ENCODE results near the gene AURKA. TPM values are rescaled to one million over a fixed set of nuclear protein-coding genes. Genes with fewer than 3 reads are reported as not detected.
A peak's percentile ranks its signal among the peaks of the same experiment; 100 is the strongest.

Gene AURKA
- total RNA-seq = 5.7 and 11.6 TPM in 2 replicates
- 2.0 TPM for polyA plus RNA-seq (2012)

DNA sequence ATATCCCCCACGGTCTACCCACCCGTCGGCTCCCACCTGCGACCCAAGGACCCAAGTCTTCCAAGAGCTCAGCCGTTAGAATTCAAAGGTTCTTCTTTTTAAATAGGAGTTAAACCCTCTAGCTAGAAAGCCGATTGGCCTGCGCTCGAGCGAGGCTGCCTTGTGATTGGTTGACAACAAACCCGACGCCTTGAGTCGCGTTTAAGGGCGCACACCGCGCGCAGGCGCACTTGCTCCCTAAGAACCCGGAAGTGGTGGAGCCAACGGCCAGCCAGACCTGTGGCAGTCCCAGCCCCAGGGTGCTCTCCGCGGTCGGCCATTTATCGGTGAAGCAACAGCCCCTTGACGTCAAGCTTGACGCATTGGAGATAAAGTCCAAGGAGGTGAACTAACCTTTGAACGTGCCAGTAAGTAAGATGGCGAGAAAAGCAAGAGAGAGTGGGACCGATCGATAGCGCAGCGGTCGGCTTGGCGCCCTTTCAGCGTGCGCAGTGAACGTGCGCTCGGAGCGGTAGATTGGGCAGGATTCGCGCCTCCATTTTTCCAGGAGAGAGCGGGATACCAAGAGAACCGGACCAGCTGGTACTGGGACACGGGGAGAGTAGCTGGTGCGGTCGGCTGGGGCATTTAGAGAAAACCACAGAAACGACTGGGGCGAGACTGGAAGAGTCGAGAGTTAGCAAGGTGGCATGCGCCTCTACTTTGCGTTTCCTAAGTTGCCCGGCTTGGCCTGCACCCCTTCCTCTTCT lies at the start of gene AURKA, which contains the start of gene CSTF1:
Gene AURKA, minus strand, starts transcription at position 84 of the 749 bp plus-strand sequence. CDS start 4,018 bp downstream, outside the sequence.
Gene CSTF1, plus strand, starts transcription at position 514 of the 749 bp plus-strand sequence. CDS start 2,908 bp downstream, outside the sequence.
- DNase-seq (ENCODE audit: low read depth) = peak; percentile 99

DNA sequence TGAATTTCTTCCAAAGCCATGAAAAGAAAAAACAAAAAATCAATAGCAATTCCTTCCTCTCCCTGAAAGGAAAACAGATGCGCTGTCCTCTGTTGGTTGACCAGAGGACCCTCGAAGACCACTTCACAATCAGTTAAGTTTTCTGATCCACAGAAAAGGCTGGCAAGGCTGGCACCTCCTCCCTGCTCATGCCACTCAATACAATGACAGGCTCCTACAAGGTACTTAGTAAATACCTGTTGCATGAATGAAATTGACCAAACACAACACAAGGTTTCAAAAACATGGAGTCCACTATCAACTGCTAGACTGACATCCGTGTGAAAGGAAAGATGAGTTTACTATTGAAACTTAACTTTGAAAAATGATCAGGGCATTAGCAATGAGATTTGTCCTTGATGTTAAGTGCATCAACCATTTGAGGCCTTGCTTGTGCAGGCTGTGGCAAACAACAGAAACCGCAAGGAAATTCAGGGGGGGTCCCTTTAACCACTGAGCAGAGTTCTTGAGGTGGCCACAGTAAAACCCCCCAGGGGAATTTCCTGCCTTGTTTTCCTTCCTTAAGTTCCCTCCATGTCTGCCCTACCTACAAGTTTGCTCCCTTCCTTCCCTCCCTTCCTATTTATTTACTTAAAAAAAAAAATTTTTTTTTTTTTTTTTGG lies 48.5 kb upstream of the AURKA start:
- DNase-seq (ENCODE audit: low read depth) = peak; percentile 76

DNA sequence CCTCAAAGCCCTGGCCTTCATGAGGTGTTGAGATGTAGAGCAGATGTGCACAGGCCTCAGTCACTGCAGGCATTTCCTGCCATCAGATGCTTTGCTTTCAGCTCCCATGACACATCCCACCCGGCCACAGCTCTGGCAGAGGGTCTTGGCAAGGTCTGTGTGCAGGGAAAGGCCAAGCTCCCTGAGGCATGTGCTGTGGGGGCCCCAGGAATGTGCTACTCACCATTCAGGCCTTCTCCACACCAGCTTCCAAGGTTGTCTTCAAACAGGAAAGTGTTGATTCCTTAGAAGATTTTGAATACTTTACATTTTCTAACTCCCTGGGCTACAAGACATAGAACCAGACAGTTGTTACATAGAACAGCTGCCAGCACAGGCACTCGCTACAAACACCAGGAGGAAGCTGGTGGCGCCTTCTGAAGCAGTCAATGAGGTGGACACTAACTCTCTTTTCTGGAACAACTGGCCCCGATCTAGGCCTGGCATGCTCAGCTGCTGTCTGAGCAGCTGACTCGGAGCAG lies 47.8 kb upstream of the AURKA start:
- DNase-seq (ENCODE audit: low read depth) = peak; percentile 97

DNA sequence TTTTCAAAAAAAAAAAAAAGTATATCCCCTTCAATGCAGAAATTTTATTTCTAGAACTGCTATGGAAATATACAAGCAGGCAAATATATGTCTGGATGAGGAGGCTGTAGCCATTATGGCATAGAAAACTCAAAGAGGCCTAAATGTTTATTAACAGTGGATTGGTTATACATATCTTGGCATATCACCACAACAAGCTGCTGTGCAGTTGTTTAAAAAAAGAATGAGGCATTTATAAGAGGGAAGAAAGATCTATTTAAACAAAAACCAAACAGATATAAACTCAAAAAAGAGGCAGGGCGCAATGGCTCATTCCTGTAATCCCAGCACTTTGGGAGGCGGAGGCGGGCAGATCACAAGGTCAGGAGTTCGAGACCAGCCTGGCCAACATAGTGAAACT lies 46.3 kb upstream of the AURKA start:
- DNase-seq (ENCODE audit: low read depth) = no peak

DNA sequence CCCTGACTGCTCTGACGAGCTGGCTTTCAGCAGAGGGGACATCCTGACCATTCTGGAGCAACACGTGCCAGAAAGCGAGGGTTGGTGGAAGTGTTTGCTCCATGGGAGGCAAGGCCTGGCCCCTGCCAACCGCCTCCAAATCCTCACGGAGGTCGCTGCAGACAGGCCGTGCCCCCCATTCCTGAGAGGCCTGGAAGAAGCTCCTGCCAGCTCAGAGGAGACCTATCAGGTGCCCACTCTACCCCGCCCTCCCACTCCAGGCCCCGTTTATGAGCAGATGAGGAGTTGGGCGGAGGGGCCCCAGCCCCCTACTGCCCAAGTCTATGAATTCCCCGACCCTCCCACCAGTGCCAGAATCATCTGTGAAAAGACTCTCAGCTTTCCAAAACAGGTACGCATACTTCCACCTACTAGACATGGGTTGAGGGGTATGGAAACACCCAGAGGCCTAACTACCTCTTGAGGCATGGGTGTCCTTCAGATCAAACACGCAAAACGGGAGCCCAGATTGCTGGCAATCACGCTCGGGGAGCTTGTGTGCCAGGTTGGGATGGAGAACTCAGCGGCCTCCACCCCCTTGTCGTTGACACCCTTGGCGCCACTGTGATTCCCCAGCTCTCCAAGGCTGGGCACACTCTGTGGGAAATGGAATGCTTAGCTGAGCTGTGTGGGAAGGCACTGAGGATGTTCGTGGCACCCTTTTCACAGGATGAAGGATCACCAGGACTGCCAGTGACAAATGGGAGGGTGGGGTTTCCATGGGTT lies 45.4 kb upstream of the AURKA start:
- no peak for DNase-seq (ENCODE audit: low read depth)

DNA sequence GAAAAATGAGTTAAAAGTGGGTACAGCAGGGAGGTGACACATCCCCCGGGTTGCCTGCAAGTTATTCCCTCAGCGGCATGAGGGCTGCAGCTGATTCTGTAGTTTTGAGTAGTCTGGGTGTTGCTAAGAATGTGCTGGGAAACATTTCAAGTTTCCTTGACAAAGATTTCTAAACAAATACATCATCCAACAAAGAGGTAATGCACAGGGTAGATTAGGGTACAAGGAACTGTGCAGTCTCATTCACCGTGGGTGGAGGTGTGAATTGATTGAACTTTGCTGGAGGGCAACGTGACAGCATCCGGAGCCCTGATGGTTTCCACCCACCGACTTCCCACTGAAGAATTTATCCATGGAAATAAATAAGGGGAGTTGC lies 41.9 kb upstream of the AURKA start:
- DNase-seq (ENCODE audit: low read depth) = no peak

DNA sequence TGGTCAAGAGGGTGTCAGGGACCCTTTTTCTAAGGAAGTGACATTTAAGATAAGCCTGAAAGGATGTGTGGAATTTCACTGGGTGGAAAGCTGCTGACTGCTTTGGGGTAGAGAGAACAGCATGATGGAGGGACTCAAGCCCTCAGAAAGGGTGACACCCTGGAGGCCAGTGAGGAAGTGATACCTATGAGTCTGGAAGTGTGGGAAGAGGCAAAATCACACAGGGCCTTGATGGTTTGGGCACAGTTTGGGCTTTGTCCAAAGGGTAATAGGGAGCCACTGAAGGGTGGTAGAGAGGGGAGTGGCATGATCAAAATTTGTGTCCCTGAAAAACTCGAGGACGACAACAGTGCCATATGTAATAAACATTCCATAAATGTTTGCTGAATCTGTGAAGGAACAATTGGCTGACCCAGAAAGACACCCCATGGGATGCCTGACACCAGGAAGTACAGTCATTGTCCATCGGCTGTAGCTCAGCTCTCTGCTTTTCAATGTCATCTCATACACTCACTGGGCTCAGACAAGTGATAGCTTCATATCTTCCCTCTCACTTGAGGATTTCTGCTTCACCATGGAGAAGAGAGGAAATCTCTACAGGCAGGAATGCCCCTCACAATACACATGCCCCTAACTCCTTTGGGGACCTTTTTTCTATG lies 41.3 kb upstream of the AURKA start:
- DNase-seq (ENCODE audit: low read depth) = no peak

DNA sequence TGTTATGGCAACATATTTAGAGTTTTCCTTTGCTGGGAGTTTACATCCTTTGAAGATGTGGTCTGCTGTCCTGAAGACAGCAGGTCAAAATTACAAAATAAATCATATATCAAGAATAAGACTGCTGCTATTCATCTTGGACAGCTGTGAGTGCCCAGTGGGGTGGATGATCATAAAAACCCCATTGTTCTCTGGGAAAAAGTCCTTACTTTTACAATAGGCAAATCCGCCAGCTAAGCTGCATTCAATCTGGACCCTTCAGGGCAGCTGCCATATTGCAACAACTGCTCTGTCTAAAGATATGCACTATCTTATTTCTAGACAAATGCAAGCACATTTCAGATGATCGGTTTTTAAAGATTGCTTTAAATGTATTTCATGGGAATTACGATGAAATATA lies 39.5 kb upstream of the AURKA start:
- DNase-seq (ENCODE audit: low read depth) = no peak

DNA sequence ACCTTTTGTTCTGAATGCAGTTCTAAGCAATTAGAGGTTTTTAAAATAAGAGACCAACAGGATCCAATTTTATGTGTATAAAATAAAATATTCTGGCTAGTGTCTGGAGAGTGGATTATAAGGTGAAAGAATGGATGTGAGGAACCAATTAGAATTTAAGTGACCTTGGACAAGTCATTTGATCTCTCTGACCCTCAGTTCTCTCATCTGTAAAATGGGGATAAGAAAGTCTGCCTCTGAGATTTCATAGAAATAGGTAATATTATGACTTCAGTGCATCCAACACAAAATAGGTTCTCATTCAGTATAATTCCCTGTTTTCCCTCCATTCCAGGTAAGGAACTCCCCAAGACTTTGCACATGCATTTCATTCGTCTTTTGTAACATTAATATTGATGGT lies 38.9 kb upstream of the AURKA start:
- no peak for DNase-seq (ENCODE audit: low read depth)

DNA sequence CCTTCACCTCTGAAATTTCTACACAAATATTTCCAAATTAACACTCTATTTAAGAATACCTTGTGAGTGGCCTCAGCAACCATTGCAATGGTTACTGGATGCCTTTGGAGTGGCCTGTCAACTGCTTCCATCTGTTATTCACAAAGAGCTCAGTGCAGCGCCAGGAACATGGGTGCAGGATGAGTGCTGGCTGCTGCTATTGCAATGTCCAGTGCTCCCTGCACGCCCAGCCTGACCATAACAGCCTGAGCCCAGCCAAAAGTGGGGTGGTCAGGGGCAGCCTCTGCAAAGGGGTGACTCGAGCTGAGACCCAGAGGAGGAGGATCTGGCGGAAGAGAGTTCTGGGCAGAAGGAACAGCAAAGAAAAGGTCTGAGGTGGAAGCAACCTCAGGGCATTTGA lies 38.4 kb upstream of the AURKA start:
- no peak for DNase-seq (ENCODE audit: low read depth)

DNA sequence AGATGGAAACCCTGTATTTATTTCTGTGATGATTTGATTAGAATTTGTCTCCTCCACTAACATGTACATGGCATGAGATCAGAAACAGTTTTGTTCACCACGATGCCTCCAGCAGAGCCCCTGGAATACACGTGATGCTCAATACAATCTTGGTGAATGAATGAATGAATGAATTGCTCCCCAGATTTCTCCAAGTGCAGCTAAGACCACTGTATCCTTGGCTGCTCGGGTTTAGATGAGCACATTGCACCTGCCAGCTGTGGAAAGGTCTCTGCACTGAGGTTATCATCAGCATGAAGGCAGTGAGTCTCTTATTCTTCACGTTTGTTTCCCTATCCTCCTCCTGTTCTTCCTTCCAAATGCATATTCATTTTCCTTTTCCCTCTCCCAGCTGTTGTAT lies 37.9 kb upstream of the AURKA start:
- no peak for DNase-seq (ENCODE audit: low read depth)

DNA sequence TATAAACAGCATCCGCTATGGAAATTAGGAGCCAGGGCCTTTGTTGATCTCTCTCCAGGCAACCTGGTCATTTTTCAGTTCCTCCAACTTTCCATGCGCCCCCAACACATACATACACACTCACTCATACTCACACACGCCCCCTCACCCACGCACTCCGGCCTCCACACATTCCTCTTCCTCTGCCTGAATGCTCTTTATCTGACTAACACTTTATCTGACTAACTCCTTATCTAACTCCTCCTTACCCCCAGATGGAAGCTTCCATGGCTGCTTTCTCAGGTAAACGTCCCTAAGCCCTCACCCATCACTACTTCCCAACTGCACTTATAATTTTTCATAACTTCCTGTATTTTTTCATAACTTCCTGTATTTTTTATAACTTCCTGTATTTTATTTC lies 37.5 kb upstream of the AURKA start:
- no peak for DNase-seq (ENCODE audit: low read depth)

DNA sequence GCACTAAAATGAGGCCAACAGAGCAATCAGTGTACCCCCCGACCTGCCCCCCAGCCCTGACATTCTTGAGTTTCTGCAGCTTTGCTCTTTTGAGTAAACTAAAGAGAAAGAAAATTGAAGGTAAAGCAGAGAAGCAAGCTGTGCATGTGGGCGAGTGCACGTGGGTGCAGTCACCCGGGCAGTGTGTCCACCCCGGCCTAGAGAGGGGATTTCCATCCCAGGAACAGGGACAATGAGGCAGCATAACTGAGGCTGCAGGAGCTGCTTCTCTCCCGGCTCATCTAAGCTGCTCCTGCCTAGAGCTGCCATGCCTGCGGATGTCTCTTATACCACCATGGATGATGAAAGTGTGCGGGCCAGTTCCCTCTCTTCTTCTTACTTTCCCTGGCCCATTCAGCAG lies 36.9 kb upstream of the AURKA start:
- DNase-seq (ENCODE audit: low read depth) = no peak

DNA sequence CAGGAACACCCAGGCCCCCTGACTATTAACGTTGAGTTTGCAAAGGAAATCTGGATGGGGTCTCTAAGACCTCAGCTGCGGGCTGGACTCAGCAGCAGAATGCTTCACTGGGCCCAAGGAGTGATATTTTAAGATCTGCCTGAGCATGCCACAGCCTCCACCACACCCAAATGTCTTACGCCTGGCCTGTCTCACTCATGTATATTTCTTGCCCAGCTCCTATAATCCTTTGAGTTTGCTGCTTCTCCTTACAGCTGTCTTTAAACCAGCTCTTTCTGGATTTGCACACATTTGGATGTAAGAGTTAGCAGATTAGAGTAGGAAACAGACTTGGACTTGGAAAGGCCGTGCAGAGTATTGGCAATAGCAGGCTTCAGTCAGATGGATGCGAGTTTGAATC lies 36.4 kb upstream of the AURKA start:
- no peak for DNase-seq (ENCODE audit: low read depth)

DNA sequence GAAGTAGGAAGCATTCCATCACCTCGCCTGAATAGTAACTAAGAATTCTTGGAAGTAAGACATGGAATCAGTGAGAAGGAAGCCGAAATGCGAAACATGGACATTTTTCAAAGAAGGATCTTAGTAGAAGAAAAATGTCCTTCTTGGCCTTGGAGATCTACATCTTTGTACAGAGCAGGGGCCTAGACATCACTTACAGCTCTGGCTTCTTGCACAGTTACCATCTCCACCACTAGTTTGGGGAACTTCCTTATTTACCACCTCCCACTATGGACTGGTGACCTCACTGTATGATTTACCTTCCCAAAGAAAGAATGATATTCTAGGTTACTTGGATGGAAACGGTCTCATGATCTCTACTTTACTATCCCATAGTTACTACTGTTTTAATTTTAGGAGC lies 35.8 kb upstream of the AURKA start:
- no peak for DNase-seq (ENCODE audit: low read depth)

DNA sequence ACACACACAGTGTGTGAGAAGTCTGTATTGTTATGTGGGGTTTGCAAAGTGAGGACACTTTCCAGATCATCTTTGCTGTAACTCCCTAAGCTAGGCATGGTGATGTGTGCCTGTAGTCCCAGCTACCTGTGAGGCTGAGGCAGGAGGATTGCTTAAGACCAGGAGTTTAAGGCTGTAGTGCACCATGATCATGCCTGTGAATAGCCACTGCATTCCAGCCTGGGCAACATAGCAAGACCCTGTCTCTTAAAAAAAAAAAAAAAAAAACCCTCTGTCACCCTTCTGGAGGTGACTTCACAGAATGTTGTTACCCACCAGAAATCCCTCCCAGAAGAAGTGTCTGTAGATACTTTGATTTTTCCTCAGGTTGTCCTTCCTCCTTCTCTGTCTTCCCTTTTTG lies 34.9 kb upstream of the AURKA start:
- no peak for DNase-seq (ENCODE audit: low read depth)

DNA sequence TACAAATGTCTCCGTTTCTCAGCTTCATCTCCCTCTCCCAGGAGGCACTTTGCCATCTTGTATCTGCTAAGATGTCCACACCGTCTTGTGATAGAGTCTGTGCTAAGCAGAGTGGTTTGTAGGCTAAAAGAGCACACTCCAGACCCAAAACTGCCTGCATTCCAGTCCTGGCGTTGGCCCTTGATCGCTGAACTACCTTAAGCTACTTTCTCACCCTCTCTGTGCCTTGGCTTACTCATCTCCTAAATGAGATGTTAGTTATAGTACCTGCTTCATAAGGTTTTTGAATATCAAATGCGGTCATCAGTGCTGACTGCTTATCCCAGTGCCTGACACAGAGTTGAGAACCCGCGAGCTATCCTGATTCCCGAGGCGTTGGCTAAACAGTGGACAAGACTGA lies 34.0 kb upstream of the AURKA start:
- no peak for DNase-seq (ENCODE audit: low read depth)

DNA sequence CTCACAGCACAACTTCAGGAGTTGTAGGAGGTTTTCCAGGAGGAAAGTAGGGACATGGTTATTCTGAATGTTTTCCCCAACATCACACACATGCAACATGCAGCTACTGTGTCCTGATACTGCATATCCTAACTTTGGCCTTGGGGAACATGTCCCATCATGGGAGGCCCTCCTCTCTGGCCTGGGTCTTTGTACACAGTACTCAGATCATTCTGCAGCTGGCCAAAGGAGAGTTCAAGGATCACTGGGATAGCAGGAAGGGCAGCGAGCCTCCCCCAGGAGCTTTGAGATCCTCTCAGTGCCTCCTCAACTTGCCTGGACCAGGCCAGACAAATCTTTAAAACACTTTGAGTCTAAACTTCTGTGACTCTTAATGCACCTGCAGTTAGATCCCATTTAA lies 32.9 kb upstream of the AURKA start:
- DNase-seq (ENCODE audit: low read depth) = no peak

DNA sequence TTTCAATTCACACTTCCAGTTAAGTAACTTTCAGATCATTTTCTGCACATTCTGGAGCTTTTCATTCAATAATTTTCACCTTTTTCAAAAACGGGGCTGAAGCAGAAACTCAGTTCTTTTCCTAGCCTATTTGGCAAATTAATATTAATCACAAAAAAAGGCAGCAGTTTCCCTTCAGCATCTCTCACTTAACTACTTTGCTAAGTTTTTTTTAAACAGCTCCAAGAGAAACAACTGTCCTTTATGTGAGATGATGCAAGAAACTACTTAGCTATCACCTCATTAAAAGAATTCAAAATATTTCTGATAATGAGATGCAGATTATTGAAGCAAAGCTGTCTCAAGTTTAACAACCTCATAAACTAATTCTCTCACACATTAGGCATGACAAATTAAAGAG lies 31.9 kb upstream of the AURKA start:
- no peak for DNase-seq (ENCODE audit: low read depth)

DNA sequence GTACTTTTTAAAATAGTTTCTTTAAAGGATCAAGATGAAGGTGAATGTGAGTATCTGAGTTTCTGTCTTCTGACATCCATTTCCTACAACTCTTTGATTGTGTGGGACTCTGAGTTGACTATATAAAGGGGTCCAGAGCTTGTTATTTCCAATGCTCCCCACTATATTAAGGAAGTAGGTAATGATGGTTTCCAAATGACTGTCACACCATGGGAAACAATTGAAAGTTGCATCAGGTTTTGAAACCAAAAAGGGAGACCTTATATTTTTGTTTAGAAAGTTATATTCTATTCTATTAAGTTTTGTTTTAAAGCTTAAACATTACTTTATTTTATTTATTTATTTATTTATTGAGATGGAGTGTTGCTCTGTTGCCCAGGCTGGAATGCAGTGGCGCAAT lies 31.2 kb upstream of the AURKA start:
- no peak for DNase-seq (ENCODE audit: low read depth)

DNA sequence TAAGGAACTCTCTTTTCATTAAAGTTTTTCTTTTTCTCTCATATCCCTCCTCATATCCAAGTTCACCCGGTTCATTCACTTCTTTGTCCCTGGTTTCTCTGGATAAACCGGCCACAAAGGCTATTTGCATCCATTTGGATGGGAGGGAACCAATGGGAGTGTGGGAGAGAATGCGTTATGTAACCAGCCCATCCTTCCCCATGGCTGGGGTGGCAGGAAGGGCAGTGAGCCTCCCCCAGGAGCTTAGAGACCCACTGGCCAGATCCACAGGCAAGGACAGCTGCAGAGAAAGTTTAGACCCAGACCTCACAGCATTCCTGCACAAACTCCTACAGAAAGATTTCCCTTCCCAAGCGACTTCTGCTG lies 30.8 kb upstream of the AURKA start:
- DNase-seq (ENCODE audit: low read depth) = peak; percentile 92
